BJ (cell line): ENCODE data around the gene NCLN. TPM values are rescaled to one million over a fixed set of nuclear protein-coding genes. Genes with fewer than 3 reads are reported as not detected.

ENCODE experiments used
- CTCF ChIA-PET: fragments of 350-600 bp; formaldehyde crosslinking; extraction: SDS; loops from one replicate; lab custom pipeline; 2021; ENCODE audit warnings: antibody characterized with exemption, inconsistent platforms; lab: Yijun Ruan, JAX
- POLR2A ChIA-PET: fragments of 300-600 bp; sonication (Branson Sonifier 250); formaldehyde crosslinking; extraction: SDS; loops from one replicate; lab custom pipeline; 2021; ENCODE audit warnings: antibody characterized with exemption; lab: Charles Lee
- DNase-seq: peaks from one replicate; pipeline ENCODE4 v3.0.0-alpha.2; 2011; ENCODE audit warnings: low read depth
- H3K27me3 ChIP-seq: 2 replicates; pipeline ENCODE4 v1.6.0; 2011; ENCODE audit warnings: low read length; ENCODE audit not compliant: control insufficient read depth, insufficient read depth
- H3K36me3 ChIP-seq: 2 replicates; pipeline ENCODE4 v1.5.1; 2011; ENCODE audit warnings: low read length; ENCODE audit not compliant: control insufficient read depth, insufficient read depth
- H3K4me3 ChIP-seq: 2 replicates; pipeline ENCODE4 v1.5.1; 2011; ENCODE audit warnings: low read depth, mild to moderate bottlenecking, control low read depth, low read length
- polyA plus RNA-seq: library from polyadenylated mRNA; depleted of rRNA; stranded (reverse); fragments of >200 nt; gene quantifications from 2 replicates; pipeline ENCODE4 v1.2.3, GENCODE V29; 2011
- TF ChIP-seq, protein P1 (sequence below): IDR thresholded peaks from 2 replicates; pipeline ENCODE4 v1.5.1; 2011; ENCODE audit warnings: low read depth, mild to moderate bottlenecking, control low read depth, inconsistent platforms, low read length, moderate library complexity; ENCODE audit not compliant: insufficient read depth

NCLN gene
- polyA plus RNA-seq, 1 experiment: 75.8 TPM

GRCh38 chr19:3250675-3251074 is 64.9 kb downstream of the NCLN start:
- CTCF ChIA-PET: interaction anchor here (1.0 to 1.5 kb wide), 3 partner anchors 11 to 17 kb away, joined by 3 to 5 read pairs (median 3); no protein-coding TSS in a partner anchor

GRCh38 chr19:3251229-3251628 is 65.5 kb downstream of the NCLN start:
- H3K4me3 ChIP-seq: no peak overlapping the region
- TF ChIP-seq, protein P1, sequence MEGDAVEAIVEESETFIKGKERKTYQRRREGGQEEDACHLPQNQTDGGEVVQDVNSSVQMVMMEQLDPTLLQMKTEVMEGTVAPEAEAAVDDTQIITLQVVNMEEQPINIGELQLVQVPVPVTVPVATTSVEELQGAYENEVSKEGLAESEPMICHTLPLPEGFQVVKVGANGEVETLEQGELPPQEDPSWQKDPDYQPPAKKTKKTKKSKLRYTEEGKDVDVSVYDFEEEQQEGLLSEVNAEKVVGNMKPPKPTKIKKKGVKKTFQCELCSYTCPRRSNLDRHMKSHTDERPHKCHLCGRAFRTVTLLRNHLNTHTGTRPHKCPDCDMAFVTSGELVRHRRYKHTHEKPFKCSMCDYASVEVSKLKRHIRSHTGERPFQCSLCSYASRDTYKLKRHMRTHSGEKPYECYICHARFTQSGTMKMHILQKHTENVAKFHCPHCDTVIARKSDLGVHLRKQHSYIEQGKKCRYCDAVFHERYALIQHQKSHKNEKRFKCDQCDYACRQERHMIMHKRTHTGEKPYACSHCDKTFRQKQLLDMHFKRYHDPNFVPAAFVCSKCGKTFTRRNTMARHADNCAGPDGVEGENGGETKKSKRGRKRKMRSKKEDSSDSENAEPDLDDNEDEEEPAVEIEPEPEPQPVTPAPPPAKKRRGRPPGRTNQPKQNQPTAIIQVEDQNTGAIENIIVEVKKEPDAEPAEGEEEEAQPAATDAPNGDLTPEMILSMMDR: no peak
- no peaks in the 10 kb centered on the region; the same call in 1 of the 2 replicates for H3K27me3 ChIP-seq
- ChIA-PET POLR2A (no interaction called here), CTCF (interaction anchor here (1.1 to 1.5 kb wide), 2 partner anchors 11 to 17 kb away, joined by 3 to 5 read pairs; no protein-coding TSS in a partner anchor)
- DNase-seq: no peak
- no peaks in the 10 kb centered on the region for H3K36me3 ChIP-seq

More at GRCh38 chr19:3250675-3251074, 64.9 kb downstream of the NCLN start:
- no peaks in the 10 kb centered on the region for H3K36me3 ChIP-seq
- TF ChIP-seq, protein P1: peak; percentile 61
- no peaks in the 10 kb centered on the region; the same call in 1 of the 2 replicates for H3K27me3 ChIP-seq
- no peak for DNase-seq
- H3K4me3 ChIP-seq: no peak overlapping the region
- POLR2A ChIA-PET: no interaction called here

DNA sequence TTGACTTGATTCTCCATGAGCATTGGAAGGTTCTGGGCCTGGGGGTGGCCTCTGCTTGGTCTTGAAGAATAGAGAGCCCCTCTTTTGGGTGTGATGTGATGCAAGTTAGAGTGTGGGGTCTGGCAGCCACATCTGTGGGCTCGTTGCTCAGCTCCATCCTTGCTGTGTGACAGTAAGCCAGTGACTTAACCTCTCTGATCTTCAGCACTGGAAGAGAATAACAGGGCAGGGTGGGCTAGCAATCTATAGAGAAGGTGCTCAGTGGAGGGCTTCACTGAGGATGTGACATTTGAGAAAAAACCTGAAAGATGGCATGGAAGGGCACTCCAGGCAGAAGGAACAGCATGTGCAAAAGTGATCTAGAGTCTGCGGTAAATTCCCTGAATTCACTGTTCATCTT is 66.9 kb downstream of the NCLN start:
- ChIA-PET CTCF (no interaction called here), POLR2A (interaction anchor here (0.6 kb wide), 1 partner anchor 302 kb away, joined by 3 read pairs; no protein-coding TSS in a partner anchor)
- DNase-seq: no peak
- H3K4me3 ChIP-seq: no peak overlapping the region
- TF ChIP-seq, protein P1: no peak
- no peaks in the 10 kb centered on the region; the same call in 1 of the 2 replicates for H3K27me3 ChIP-seq
- no peaks in the 10 kb centered on the region for H3K36me3 ChIP-seq

DNA sequence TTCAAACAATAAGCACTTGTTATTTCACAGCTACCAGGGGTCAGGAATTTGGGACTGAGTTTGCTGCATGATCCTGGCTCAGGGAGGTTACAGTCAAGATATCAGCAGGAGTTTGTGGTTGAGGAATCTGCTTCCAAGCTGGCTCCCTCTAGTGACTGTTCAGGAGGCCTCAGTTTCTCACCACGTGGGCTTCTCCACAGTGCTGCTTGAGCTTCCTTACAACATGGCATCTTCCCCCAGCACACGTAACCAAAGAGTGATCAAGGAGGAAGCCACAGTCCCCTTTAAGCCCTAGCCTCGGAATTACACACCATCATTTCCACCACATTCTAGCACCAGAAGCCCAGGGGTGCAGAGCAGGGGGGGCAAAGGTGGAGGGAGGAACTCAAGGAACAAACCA is 67.5 kb downstream of the NCLN start:
- H3K4me3 ChIP-seq: no peak overlapping the region
- TF ChIP-seq, protein P1: no peak
- no peaks in the 10 kb centered on the region; the same call in 1 of the 2 replicates for H3K27me3 ChIP-seq
- CTCF ChIA-PET: interaction anchor here (1.5 kb wide), 2 partner anchors 29 to 302 kb away, joined by 5 to 6 read pairs; partner anchors contain the start of gene CELF5
- DNase-seq: no peak
- POLR2A ChIA-PET: interaction anchor here (0.6 kb wide), 1 partner anchor 302 kb away, joined by 3 read pairs; no protein-coding TSS in a partner anchor
- no peaks in the 10 kb centered on the region for H3K36me3 ChIP-seq

- ChIA-PET CTCF (interaction anchor here (0.7 to 1.5 kb wide), 3 partner anchors 30 to 303 kb away, joined by 3 to 6 read pairs (median 5); partner anchors contain the start of gene CELF5), POLR2A (no interaction called here)
- no peak overlapping the region for H3K4me3 ChIP-seq
- no peaks in the 10 kb centered on the region for H3K27me3 ChIP-seq
- TF ChIP-seq, protein P1: no peak
- no peak for DNase-seq
- H3K36me3 ChIP-seq: no peaks in the 10 kb centered on the region
Measured at GRCh38 chr19:3254520-3254919, 68.8 kb downstream of the NCLN start.
